ENCODE measurements around the gene GJB5.
"Not testable (repeated sequence)": the region's sequence is repeated elsewhere in the genome, so short reads cannot be mapped to it uniquely, and the experiment has no call there.

Gene GJB5

DNA sequence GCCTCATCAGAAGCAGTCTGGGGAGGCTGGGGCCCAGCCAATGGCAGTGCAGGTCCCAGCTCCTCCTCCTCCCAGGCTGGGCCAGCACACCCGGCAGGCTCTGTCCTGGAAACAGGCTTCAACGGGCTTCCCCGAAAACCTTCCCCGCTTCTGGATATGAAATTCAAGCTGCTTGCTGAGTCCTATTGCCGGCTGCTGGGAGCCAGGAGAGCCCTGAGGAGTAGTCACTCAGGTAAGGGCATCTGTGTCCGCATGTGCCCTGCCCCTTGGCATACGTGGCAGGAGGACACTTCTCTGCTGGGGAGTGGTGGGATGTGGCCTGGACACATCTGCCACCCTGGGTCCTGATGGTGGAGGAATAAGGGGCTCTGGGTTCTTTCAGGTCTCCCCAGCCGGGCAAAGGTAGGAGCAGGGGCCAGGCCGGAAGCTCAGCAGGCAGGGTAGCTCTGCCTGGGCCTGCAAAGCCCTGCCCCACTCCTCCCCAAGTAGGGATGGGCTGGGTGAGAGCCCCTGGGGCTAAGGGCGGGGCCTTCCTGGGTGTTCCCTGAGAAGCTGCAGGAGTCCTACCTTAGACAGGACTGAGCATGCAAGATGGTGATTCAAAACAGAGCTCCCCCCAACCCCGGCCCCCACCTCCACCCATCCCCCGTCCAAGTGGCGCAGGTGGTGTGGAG lies at the start of gene GJB5:
Gene GJB5, plus strand, starts transcription at position 84 of the 674 bp plus-strand sequence. CDS start 2,284 bp downstream, outside the sequence.
- DNase-seq = no peak

DNA sequence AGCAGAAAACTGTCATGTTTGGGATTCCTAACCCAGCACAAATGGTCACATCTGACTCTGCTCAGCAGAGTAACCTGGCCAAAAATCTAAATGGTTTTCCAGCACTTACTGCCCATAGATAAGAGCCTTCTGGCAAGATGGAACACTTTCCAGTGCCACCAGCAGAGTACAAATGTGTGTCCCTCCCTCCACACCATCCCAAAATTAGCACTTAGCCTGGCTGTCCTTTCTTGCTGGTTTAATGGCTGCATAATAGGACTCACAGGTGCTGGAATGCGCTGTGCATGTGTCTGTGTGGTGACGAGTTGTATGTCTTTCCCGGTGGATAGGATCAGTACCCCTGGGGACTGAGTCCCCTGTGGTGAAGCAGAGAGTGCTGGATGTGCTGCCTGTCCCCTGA lies 49.8 kb upstream of the GJB5 start:
- no peak for DNase-seq

DNA sequence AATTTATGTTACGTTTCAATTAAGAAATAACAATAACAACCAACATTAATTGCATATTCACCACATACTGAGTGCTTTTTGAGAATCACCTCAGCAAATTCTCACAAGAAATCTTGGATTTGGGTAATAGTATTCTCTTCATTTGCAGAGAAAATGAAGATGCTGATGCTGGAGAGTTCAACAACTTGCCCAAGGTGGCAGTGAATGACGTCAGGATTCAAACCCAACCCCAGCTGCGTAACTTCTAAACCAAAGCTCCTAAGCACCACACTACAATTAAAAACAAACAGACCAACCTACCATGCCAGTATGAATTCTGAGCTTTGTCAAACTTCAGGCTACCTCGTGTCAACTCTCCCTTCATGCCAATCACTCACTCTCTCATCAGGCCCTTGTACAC lies 46.7 kb upstream of the GJB5 start:
- DNase-seq = no peak

DNA sequence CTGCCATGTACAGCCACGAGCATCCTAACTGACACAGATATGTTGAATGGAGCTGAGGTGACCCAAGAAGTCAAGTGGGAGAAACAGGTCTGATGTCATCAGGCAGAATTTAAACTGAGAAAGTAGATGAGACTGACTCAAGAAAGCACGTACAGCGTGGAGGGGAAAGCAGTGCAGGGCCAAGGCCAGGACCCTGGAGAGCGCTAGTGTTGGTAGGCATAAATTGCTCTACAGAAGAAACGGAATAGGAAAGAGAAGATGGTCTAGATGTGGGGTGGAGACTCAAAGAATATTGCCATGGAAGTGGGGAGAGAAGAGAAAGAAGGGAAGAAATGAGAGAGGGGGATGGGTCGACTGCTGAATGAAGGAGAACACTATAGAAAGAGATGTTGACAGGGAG lies 45.3 kb upstream of the GJB5 start:
- no peak for DNase-seq

- no peak for DNase-seq
These were observed 44.0 kb upstream of the GJB5 start for GRCh38 chr1:34710812-34711211.

DNA sequence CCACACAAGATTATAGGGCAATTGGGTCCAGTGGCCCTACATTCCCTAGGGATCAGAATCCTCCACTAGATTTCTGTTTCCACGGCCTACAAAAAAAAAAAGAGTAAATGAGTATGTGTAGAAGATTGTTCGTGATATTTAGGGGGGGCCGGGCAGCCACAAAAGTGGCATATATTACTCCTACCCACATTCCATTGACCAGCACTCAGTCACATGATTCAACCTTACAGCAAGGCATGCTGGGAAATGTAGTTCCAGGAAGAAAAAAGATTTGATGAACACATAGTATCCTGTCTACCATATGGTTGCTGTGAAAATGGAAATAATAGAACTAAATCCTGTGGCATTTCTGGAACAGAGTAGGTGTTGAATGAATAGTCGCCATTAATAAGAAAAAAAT lies 43.4 kb upstream of the GJB5 start:
- no peak for DNase-seq

DNA sequence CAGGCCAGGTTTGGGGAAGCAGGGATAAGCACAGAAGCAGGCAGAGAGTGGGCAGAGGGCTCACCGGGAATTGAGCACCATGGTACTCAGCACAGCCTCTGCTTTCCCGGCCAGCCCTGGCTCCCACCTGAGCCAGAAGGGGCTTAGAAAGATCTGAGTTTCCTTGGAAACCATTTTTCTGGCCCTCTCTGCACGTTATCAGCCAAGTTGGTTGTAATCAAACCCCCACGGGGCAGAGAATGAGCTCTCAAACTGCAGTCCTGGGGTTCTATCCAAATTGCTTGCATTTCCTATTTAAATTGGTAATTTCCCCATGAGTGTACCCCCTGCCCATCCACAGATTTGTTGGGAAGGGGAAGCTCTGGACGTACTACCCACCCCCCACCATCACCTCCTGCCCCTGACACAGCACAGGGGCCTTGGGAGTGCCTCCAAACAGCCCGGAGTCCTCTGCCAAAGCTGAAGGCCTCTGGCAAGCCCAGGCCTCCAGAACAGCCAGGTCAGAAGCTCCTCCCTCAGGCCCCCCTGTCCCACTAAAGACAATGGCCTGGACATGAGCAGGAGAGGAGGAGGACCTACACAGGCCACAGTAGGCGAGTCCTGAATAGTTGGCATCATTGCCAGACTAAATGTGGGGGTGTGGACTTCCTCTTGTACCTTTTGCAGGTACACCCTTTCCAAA lies 42.7 kb upstream of the GJB5 start:
- no peak for DNase-seq

GRCh38 chr1:34713443-34713842 lies 41.4 kb upstream of the GJB5 start:
- DNase-seq = no peak

- DNase-seq = no peak
These were observed 40.5 kb upstream of the GJB5 start for GRCh38 chr1:34714386-34714785.

GRCh38 chr1:34715139-34715538 lies 39.7 kb upstream of the GJB5 start:
- DNase-seq = no peak

DNA sequence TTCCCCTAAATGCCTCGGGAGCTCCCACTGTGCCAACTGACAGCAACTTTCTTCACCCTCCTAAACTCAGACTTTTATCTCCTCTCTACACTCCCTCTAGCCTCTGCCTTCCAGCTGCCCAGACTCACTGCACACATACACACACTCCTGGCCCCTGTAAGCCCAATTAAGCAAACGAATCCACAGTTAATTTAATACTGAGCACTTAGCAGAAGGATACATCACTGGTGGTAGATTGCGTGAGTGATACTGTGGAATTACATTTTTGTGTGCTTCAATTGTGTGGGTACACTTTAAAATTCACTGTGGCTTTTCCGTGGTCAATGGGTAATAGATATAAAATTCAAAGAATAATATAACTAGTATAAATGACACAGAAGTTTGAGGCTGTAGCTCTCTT lies 33.6 kb upstream of the GJB5 start:
- DNase-seq = no peak

DNA sequence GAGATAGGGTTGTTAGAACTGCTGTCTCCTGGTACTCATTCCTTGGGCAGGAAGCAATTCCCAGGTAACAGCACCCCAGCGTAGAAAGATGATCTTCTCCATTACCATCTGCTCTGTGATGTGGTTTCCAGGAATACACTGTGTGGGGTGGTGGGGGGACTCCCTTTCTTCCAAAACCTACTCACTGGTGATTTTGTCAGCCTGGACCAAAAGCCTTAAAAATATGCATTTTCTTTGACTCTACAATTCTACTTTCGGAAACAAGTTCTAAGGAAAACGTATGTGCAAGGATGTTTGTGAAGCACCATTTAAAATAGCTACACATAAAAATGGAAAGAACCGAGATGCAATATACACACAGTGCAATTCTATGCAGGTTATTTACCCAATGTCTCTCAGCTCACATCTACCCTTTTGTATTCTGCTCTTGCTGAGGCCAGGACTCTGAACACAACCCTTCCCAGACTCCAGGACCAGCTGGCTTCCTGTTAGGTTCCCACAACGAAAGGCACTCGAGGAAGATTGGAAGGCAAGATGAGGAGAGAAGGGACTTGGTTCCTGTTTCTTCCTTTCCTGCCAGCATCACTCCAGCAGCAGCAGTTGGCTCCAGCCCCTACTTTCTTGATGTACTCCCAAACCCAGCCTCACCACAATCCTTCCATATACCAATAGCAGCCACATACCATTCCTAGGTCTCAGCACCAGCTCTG lies 33.0 kb upstream of the GJB5 start:
- no peak for DNase-seq

DNA sequence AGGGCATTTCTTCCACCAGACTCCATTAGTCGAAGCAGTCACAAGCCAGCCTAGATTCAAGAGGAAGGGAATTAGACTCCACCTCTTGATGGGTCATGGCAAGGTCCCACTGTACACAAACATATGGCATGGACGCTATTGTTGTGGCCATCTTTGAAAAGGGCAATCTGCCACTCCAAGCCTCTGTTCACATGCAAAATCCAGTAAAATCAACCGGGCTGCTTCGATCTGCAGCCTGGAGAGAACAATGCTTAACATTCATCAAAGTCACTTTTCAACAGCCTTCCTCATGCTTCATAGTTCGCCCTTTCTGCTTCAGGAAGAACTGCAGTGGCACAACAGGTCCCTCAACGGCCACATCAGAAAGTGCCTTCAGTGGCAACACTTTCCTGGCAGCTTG lies 28.0 kb upstream of the GJB5 start:
- DNase-seq = no peak

DNA sequence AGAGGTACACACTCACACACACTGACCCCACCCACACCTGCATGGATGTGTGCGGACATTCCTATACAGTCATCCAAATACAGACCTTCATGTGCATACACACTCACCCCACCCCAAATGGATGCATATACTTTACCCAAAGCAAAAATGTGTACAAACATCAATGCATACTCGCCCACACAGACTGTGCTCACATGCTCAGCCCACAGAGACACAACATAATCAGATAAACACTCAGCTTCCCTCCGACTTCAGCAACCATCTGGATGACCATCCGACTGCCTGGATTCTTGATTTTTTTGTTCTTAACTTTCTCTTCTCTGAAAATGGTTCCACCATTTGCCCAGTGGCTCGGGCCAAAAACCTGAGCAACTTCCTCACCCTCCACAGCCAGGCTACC lies 24.4 kb upstream of the GJB5 start:
- DNase-seq = peak; percentile 2

DNA sequence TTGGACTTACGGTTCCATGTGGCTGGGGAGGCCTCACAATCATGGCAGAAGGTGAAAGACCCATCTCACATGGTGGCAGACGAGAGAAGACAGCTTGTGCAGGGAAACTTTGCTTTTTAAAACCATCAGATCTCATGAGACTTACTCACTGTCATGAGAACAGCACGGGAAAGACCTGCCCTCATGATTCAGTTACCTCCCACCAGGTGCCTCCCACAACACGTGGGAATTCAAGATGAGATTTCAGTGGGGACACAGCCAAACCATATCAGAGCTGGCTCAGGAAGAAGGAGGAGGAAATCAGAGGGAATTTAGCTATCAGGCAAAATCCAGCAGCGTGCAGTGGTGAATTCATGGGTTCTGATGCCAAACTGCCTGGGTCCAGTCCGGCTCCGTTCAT lies 22.0 kb upstream of the GJB5 start:
- peak; percentile 12 for DNase-seq

- no peak for DNase-seq
These were observed 18.2 kb upstream of the GJB5 start for GRCh38 chr1:34736692-34737091.

DNA sequence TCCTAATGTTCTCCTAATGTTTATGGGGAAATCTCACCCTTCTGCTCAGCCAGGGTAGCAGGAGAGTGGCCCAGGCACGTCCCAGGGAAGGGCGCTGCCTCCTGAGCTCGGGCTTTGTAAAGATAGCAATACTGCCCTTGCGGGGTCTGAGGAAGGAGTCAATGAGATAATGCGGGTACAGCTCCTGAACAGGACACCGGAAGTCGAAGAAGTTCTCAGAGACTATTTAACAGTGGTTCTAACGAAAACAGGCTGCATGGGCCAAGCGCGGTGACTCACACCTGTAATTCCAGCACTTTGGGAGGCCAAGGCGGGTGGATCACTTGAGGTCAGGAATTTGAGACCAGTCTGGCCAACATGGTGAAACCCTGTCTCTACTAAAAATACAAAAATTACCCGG lies 17.6 kb upstream of the GJB5 start:
- DNase-seq = not testable (repeated sequence)

DNA sequence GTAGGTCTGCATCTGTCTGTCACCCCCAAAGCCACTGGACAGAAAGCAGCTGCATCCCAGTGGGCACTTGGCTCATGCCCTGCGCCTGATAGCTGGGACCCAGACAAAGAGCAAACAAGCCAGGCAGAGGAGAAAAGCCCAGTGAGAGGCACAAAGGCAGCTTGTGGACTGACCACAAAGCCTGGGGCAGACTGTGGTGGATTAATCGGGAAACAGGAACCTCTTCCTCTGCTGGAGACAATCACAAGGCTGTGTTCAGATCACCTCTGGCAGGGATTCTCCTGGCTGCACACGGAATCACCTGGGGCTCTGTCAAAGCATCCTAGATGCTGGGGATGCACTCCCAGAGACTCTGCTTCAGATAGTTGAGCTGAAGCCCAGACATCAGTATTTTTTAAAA lies 15.2 kb upstream of the GJB5 start:
- DNase-seq = no peak

DNA sequence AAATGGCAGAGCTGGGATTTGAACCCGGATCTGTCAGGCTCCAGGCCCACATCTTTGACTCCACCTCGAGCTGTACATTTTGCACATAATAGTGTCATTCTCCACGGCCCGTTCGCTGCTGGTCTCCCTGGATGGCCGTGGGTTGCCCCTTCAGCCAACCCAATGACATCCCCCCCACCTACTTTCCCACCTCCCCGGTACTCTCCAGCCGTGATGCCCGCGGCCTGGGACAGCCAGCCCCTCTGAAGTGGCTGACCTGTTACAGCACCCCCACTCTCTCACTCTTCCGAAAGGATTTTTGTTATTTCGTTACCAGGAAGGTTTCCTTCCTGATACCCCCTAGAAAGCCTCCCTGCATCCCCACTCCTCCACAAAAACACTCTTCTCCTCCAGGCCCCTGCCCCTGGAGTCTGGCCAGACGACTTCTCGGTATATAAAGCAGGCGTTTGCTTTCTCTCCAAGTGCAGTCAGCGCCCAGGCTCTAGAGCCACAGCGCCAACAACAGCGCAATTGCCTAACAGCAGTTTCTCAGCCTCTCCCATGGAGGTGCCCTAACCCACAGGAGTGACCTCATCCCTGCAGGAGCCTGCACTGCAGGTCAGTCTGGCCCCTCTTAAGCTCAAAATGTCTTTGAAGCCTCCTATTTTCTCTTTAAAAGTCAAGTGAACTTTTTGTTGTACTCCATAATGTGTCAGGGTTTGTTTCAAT lies 14.5 kb upstream of the GJB5 start:
- DNase-seq = no peak

- DNase-seq = peak; percentile 91
These were observed 12.1 kb upstream of the GJB5 start for GRCh38 chr1:34742667-34743270.

- peak; percentile 56 for DNase-seq
These were observed 11.1 kb upstream of the GJB5 start for GRCh38 chr1:34743775-34744174.

- peak; percentile 36 for DNase-seq
These were observed 10.0 kb upstream of the GJB5 start for GRCh38 chr1:34744851-34745250.

DNA sequence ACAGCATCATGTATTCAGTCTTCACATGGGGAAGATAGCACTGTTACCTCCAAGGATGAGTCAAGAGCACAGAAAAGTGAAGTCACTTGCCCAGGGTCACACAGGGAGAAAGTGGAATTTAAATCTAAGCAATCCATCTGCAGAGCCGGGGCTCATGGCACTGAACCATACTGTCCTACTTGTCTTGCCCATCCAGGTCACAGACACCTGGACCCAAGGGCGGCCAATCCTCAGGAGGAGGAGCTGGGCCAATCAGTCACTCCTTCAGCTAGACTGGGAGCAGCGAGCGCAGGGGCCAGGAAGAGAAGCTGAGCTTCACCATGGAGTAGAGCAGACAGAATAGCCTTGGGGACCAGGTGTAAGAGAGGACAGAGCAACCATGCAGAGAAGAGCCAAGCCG lies 9.2 kb upstream of the GJB5 start:
- peak; percentile 55 for DNase-seq
